Measurements from ENCODE around the gene TMEM184C. TPM values are rescaled to one million over a fixed set of nuclear protein-coding genes. Genes with fewer than 3 reads are reported as not detected.

TMEM184C gene
- total and polyA plus RNA-seq, 2 experiments from 2014 or later, result 15.1 to 42.2 TPM

- H3K4me3 ChIP-seq, result no peak overlapping the region
- no peaks in the 10 kb centered on the region for H3K36me3 ChIP-seq (ENCODE audit: insufficient read depth)
- H3K27ac ChIP-seq (ENCODE audit: low read depth), result no peak overlapping the region
- no peak for ATAC-seq
- H4K20me1 ChIP-seq (replicated peaks; ENCODE audit: insufficient read depth), result no peaks in the 10 kb centered on the region
- no peaks in the 10 kb centered on the region for H3F3A ChIP-seq (replicated peaks; ENCODE audit: low read depth)
- no peak overlapping the region for H2AFZ ChIP-seq
- no peaks in the 10 kb centered on the region for H3K4me1 ChIP-seq (ENCODE audit: insufficient read depth)
- Mint-ChIP-seq H3K36me3 (ENCODE audit: low read depth) (no peaks in the 10 kb centered on the region), H3K4me1 (peaks cover 5% of the 10 kb centered on the region), H3K27me3 (ENCODE audit: insufficient read depth, low read depth, poor library complexity) (no peaks in the 10 kb centered on the region), H3K9me3 (no peaks in the 10 kb centered on the region), H3K27ac (no peak overlapping the region), H3K4me3 (no peak overlapping the region)
- H3K9me2 ChIP-seq (ENCODE audit: insufficient read depth), result no peaks in the 10 kb centered on the region
- TF ChIP-seq ZNF331 (CRISPR knock-in tag; IDR thresholded peaks at IDR 0.05; ENCODE audit: low read depth) (no peak), EZH2 (IDR thresholded peaks at IDR 0.05; ENCODE audit: low read depth, unreplicated experiment) (no peak), ETS1 (IDR thresholded peaks at IDR 0.05) (no peak), EZH2phosphoT487 (IDR thresholded peaks at IDR 0.05; ENCODE audit: unreplicated experiment) (no peak), NANOG (IDR thresholded peaks at IDR 0.05; ENCODE audit: borderline replicate concordance) (no peak), CREB1 (CRISPR knock-in tag; IDR thresholded peaks at IDR 0.05; ENCODE audit: low read depth) (no peak), STAT1 (IDR thresholded peaks at IDR 0.05; ENCODE audit: unreplicated experiment) (no peak), POLR2AphosphoS5 (IDR thresholded peaks at IDR 0.05; ENCODE audit: low read depth) (no peak), ZNF114 (CRISPR knock-in tag; IDR thresholded peaks at IDR 0.05) (no peak), JUNB (IDR thresholded peaks at IDR 0.05; ENCODE audit: unreplicated experiment) (no peak)
- TF ChIP-seq, protein P1, sequence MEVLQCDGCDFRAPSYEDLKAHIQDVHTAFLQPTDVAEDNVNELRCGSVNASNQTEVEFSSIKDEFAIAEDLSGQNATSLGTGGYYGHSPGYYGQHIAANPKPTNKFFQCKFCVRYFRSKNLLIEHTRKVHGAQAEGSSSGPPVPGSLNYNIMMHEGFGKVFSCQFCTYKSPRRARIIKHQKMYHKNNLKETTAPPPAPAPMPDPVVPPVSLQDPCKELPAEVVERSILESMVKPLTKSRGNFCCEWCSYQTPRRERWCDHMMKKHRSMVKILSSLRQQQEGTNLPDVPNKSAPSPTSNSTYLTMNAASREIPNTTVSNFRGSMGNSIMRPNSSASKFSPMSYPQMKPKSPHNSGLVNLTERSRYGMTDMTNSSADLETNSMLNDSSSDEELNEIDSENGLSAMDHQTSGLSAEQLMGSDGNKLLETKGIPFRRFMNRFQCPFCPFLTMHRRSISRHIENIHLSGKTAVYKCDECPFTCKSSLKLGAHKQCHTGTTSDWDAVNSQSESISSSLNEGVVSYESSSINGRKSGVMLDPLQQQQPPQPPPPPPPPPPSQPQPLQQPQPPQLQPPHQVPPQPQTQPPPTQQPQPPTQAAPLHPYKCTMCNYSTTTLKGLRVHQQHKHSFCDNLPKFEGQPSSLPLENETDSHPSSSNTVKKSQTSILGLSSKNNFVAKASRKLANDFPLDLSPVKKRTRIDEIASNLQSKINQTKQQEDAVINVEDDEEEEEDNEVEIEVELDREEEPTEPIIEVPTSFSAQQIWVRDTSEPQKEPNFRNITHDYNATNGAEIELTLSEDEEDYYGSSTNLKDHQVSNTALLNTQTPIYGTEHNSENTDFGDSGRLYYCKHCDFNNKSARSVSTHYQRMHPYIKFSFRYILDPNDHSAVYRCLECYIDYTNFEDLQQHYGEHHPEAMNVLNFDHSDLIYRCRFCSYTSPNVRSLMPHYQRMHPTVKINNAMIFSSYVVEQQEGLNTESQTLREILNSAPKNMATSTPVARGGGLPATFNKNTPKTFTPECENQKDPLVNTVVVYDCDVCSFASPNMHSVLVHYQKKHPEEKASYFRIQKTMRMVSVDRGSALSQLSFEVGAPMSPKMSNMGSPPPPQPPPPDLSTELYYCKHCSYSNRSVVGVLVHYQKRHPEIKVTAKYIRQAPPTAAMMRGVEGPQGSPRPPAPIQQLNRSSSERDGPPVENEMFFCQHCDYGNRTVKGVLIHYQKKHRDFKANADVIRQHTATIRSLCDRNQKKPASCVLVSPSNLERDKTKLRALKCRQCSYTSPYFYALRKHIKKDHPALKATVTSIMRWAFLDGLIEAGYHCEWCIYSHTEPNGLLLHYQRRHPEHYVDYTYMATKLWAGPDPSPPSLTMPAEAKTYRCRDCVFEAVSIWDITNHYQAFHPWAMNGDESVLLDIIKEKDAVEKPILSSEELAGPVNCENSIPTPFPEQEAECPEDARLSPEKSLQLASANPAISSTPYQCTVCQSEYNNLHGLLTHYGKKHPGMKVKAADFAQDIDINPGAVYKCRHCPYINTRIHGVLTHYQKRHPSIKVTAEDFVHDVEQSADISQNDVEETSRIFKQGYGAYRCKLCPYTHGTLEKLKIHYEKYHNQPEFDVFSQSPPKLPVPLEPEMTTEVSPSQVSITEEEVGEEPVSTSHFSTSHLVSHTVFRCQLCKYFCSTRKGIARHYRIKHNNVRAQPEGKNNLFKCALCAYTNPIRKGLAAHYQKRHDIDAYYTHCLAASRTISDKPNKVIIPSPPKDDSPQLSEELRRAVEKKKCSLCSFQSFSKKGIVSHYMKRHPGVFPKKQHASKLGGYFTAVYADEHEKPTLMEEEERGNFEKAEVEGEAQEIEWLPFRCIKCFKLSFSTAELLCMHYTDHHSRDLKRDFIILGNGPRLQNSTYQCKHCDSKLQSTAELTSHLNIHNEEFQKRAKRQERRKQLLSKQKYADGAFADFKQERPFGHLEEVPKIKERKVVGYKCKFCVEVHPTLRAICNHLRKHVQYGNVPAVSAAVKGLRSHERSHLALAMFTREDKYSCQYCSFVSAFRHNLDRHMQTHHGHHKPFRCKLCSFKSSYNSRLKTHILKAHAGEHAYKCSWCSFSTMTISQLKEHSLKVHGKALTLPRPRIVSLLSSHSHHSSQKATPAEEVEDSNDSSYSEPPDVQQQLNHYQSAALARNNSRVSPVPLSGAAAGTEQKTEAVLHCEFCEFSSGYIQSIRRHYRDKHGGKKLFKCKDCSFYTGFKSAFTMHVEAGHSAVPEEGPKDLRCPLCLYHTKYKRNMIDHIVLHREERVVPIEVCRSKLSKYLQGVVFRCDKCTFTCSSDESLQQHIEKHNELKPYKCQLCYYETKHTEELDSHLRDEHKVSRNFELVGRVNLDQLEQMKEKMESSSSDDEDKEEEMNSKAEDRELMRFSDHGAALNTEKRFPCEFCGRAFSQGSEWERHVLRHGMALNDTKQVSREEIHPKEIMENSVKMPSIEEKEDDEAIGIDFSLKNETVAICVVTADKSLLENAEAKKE (CRISPR knock-in tag; IDR thresholded peaks at IDR 0.05), result no peak
- no peak for DNase-seq (ENCODE audit: low spot score)
- no peaks in the 10 kb centered on the region for H3K79me2 ChIP-seq (replicated peaks; ENCODE audit: insufficient read depth)
- H3K4me2 ChIP-seq, result no peak overlapping the region
- no peaks in the 10 kb centered on the region for H3K27me3 ChIP-seq (ENCODE audit: insufficient read depth)
Measured at GRCh38 chr4:147704846-147705245, 87.6 kb downstream of the TMEM184C start.
